ENCODE measurements around the gene KCNK4.
"Not testable (repeated sequence)": the region's sequence is repeated elsewhere in the genome, so short reads cannot be mapped to it uniquely, and the experiment has no call there.

Gene KCNK4

GRCh38 chr11:64321026-64321425, 29.9 kb downstream of the KCNK4 start:
- H3K27me3 ChIP-seq (ENCODE audit: control insufficient read depth, insufficient read depth, low read length): no peaks in the 10 kb centered on the region
- H3K4me1 ChIP-seq (ENCODE audit: control insufficient read depth, insufficient read depth, low read length): peaks cover 45% of the 10 kb centered on the region
- H3K9me3 ChIP-seq (ENCODE audit: control insufficient read depth, low read length): no peaks in the 10 kb centered on the region
- peak overlapping the region; percentile 54 for H3K9ac ChIP-seq (ENCODE audit: low read length)
- peaks cover 6% of the 10 kb centered on the region for H3K36me3 ChIP-seq (ENCODE audit: control insufficient read depth, insufficient read depth, low read length)
- no peak overlapping the region for H3K4me3 ChIP-seq (ENCODE audit: low read length)

GRCh38 chr11:64321533-64321932, 30.4 kb downstream of the KCNK4 start:
- Histone ChIP-seq H3K27me3 (ENCODE audit: control insufficient read depth, insufficient read depth, low read length) (no peaks in the 10 kb centered on the region), H3K36me3 (ENCODE audit: control insufficient read depth, insufficient read depth, low read length) (peaks cover 6% of the 10 kb centered on the region), H3K4me3 (ENCODE audit: low read length) (no peak overlapping the region), H3K4me1 (ENCODE audit: control insufficient read depth, insufficient read depth, low read length) (peaks cover 41% of the 10 kb centered on the region), H3K9ac (ENCODE audit: low read length) (peak overlapping the region; percentile 54), H3K9me3 (ENCODE audit: control insufficient read depth, low read length) (no peaks in the 10 kb centered on the region)

- Histone ChIP-seq H3K36me3 (ENCODE audit: control insufficient read depth, insufficient read depth, low read length) (peaks cover 6% of the 10 kb centered on the region), H3K4me3 (ENCODE audit: low read length) (no peak overlapping the region), H3K4me1 (ENCODE audit: control insufficient read depth, insufficient read depth, low read length) (peaks cover 41% of the 10 kb centered on the region), H3K9ac (ENCODE audit: low read length) (peak overlapping the region; percentile 4), H3K27me3 (ENCODE audit: control insufficient read depth, insufficient read depth, low read length) (no peaks in the 10 kb centered on the region), H3K9me3 (ENCODE audit: control insufficient read depth, low read length) (no peaks in the 10 kb centered on the region)
These were observed 31.8 kb downstream of the KCNK4 start for GRCh38 chr11:64322925-64323260.

- H3K9me3 ChIP-seq (ENCODE audit: control insufficient read depth, low read length): no peaks in the 10 kb centered on the region
- no peak overlapping the region for H3K4me3 ChIP-seq (ENCODE audit: low read length)
- H3K27me3 ChIP-seq (ENCODE audit: control insufficient read depth, insufficient read depth, low read length): no peaks in the 10 kb centered on the region
- peak overlapping the region; percentile 4 for H3K9ac ChIP-seq (ENCODE audit: low read length)
- peaks cover 6% of the 10 kb centered on the region for H3K36me3 ChIP-seq (ENCODE audit: control insufficient read depth, insufficient read depth, low read length)
- peaks cover 41% of the 10 kb centered on the region for H3K4me1 ChIP-seq (ENCODE audit: control insufficient read depth, insufficient read depth, low read length)
These were observed 32.3 kb downstream of the KCNK4 start for GRCh38 chr11:64323373-64323772.

GRCh38 chr11:64323984-64324383, 32.9 kb downstream of the KCNK4 start:
- H3K36me3 ChIP-seq (ENCODE audit: control insufficient read depth, insufficient read depth, low read length); H3K9me3 ChIP-seq (ENCODE audit: control insufficient read depth, low read length); H3K27me3 ChIP-seq (ENCODE audit: control insufficient read depth, insufficient read depth, low read length); H3K9ac ChIP-seq (ENCODE audit: low read length); H3K4me3 ChIP-seq (ENCODE audit: low read length): not testable (repeated sequence)
- peaks cover 39% of the 10 kb centered on the region for H3K4me1 ChIP-seq (ENCODE audit: control insufficient read depth, insufficient read depth, low read length)

GRCh38 chr11:64324692-64325469, 33.8 kb downstream of the KCNK4 start:
- Histone ChIP-seq H3K9me3 (ENCODE audit: control insufficient read depth, low read length) (no peaks in the 10 kb centered on the region), H3K4me3 (ENCODE audit: low read length) (no peak overlapping the region), H3K9ac (ENCODE audit: low read length) (no peak overlapping the region), H3K27me3 (ENCODE audit: control insufficient read depth, insufficient read depth, low read length) (no peaks in the 10 kb centered on the region), H3K36me3 (ENCODE audit: control insufficient read depth, insufficient read depth, low read length) (peaks cover 6% of the 10 kb centered on the region), H3K4me1 (ENCODE audit: control insufficient read depth, insufficient read depth, low read length) (peaks cover 39% of the 10 kb centered on the region)

- Histone ChIP-seq H3K36me3 (ENCODE audit: control insufficient read depth, insufficient read depth, low read length) (peaks cover 3% of the 10 kb centered on the region), H3K4me1 (ENCODE audit: control insufficient read depth, insufficient read depth, low read length) (peaks cover 34% of the 10 kb centered on the region), H3K9ac (ENCODE audit: low read length) (no peak overlapping the region), H3K4me3 (ENCODE audit: low read length) (no peak overlapping the region), H3K9me3 (ENCODE audit: control insufficient read depth, low read length) (no peaks in the 10 kb centered on the region), H3K27me3 (ENCODE audit: control insufficient read depth, insufficient read depth, low read length) (no peaks in the 10 kb centered on the region)
These were observed 36.3 kb downstream of the KCNK4 start for GRCh38 chr11:64327375-64327774.

- H3K9me3 ChIP-seq (ENCODE audit: control insufficient read depth, low read length): no peaks in the 10 kb centered on the region
- no peak overlapping the region for H3K4me3 ChIP-seq (ENCODE audit: low read length)
- H3K36me3 ChIP-seq (ENCODE audit: control insufficient read depth, insufficient read depth, low read length): no peaks in the 10 kb centered on the region
- no peak overlapping the region for H3K9ac ChIP-seq (ENCODE audit: low read length)
- peaks cover 29% of the 10 kb centered on the region for H3K4me1 ChIP-seq (ENCODE audit: control insufficient read depth, insufficient read depth, low read length)
- no peaks in the 10 kb centered on the region for H3K27me3 ChIP-seq (ENCODE audit: control insufficient read depth, insufficient read depth, low read length)
These were observed 36.9 kb downstream of the KCNK4 start for GRCh38 chr11:64327993-64328392.

GRCh38 chr11:64330888-64331287, 39.8 kb downstream of the KCNK4 start:
- Histone ChIP-seq H3K9ac (ENCODE audit: low read length) (no peak overlapping the region), H3K4me3 (ENCODE audit: low read length) (no peak overlapping the region), H3K27me3 (ENCODE audit: control insufficient read depth, insufficient read depth, low read length) (no peaks in the 10 kb centered on the region)

GRCh38 chr11:64331569-64332371, 40.7 kb downstream of the KCNK4 start:
- H3K9me3 ChIP-seq (ENCODE audit: control insufficient read depth, low read length): no peaks in the 10 kb centered on the region
- peaks cover 38% of the 10 kb centered on the region for H3K4me1 ChIP-seq (ENCODE audit: control insufficient read depth, insufficient read depth, low read length)
- H3K9ac ChIP-seq (ENCODE audit: low read length): peak overlapping the region; percentile 42
- no peaks in the 10 kb centered on the region for H3K36me3 ChIP-seq (ENCODE audit: control insufficient read depth, insufficient read depth, low read length)
- H3K4me3 ChIP-seq (ENCODE audit: low read length): no peak overlapping the region
- H3K27me3 ChIP-seq (ENCODE audit: control insufficient read depth, insufficient read depth, low read length): no peaks in the 10 kb centered on the region

More at GRCh38 chr11:64330888-64331287, 39.8 kb downstream of the KCNK4 start:
- H3K36me3 ChIP-seq (ENCODE audit: control insufficient read depth, insufficient read depth, low read length): no peaks in the 10 kb centered on the region
- peaks cover 38% of the 10 kb centered on the region for H3K4me1 ChIP-seq (ENCODE audit: control insufficient read depth, insufficient read depth, low read length)
- H3K9me3 ChIP-seq (ENCODE audit: control insufficient read depth, low read length): no peaks in the 10 kb centered on the region

- H3K4me3 ChIP-seq (ENCODE audit: low read length): no peak overlapping the region
- no peaks in the 10 kb centered on the region for H3K27me3 ChIP-seq (ENCODE audit: control insufficient read depth, insufficient read depth, low read length)
- peaks cover 38% of the 10 kb centered on the region for H3K4me1 ChIP-seq (ENCODE audit: control insufficient read depth, insufficient read depth, low read length)
- H3K36me3 ChIP-seq (ENCODE audit: control insufficient read depth, insufficient read depth, low read length): no peaks in the 10 kb centered on the region
- H3K9me3 ChIP-seq (ENCODE audit: control insufficient read depth, low read length): no peaks in the 10 kb centered on the region
- no peak overlapping the region for H3K9ac ChIP-seq (ENCODE audit: low read length)
These were observed 42.5 kb downstream of the KCNK4 start for GRCh38 chr11:64333556-64333955.

Measured in mucosa of stomach (tissue), 1 donor.